ENCODE results near the gene RIOK2.
A peak's percentile ranks its signal among the peaks of the same experiment; 100 is the strongest.
"Not testable (repeated sequence)": the region's sequence is repeated elsewhere in the genome, so short reads cannot be mapped to it uniquely, and the experiment has no call there.

Gene RIOK2

GRCh38 chr5:97181856-97182545 is 1.0 kb downstream of the RIOK2 start:
- DNase-seq = no peak

GRCh38 chr5:97179457-97179856 is 3.6 kb downstream of the RIOK2 start:
- not testable (repeated sequence) for H3K27ac Mint-ChIP-seq; H3K4me3 Mint-ChIP-seq; H3K27me3 Mint-ChIP-seq (ENCODE audit: low read depth, poor library complexity); DNase-seq
- peaks cover 11% of the 10 kb centered on the region for H3K9me3 Mint-ChIP-seq
- peaks cover 26% of the 10 kb centered on the region for H3K4me1 Mint-ChIP-seq
- H3K36me3 Mint-ChIP-seq (ENCODE audit: low read depth) = peaks cover 58% of the 10 kb centered on the region

More at GRCh38 chr5:97181856-97182545, 1.0 kb downstream of the RIOK2 start:
- H3K9me3 Mint-ChIP-seq = peaks cover 18% of the 10 kb centered on the region
- peak overlapping the region; percentile 100 for H3K27ac Mint-ChIP-seq
- H3K27me3 Mint-ChIP-seq (ENCODE audit: low read depth, poor library complexity) = peaks cover 7% of the 10 kb centered on the region
- peaks cover 48% of the 10 kb centered on the region for H3K36me3 Mint-ChIP-seq (ENCODE audit: low read depth)
- H3K4me1 Mint-ChIP-seq = peaks cover 26% of the 10 kb centered on the region
- TF ChIP-seq CTCF (IDR thresholded peaks at IDR 0.05) = no peak
- H3K4me3 Mint-ChIP-seq = peak overlapping the region; percentile 97

GRCh38 chr5:97172227-97172626 is 10.8 kb downstream of the RIOK2 start:
- TF ChIP-seq CTCF (IDR thresholded peaks at IDR 0.05) = no peak
- H3K9me3 Mint-ChIP-seq = no peaks in the 10 kb centered on the region
- H3K27me3 Mint-ChIP-seq (ENCODE audit: low read depth, poor library complexity) = no peaks in the 10 kb centered on the region
- peaks cover 55% of the 10 kb centered on the region for H3K36me3 Mint-ChIP-seq (ENCODE audit: low read depth)
- H3K4me1 Mint-ChIP-seq = peaks cover 5% of the 10 kb centered on the region
- H3K4me3 Mint-ChIP-seq = no peak overlapping the region
- no peak for DNase-seq
- H3K27ac Mint-ChIP-seq = no peak overlapping the region

GRCh38 chr5:97171703-97172102 is 11.3 kb downstream of the RIOK2 start:
- Mint-ChIP-seq H3K9me3 (no peaks in the 10 kb centered on the region), H3K36me3 (ENCODE audit: low read depth) (peaks cover 50% of the 10 kb centered on the region), H3K27ac (no peak overlapping the region), H3K4me3 (no peak overlapping the region), H3K27me3 (ENCODE audit: low read depth, poor library complexity) (no peaks in the 10 kb centered on the region), H3K4me1 (peaks cover 5% of the 10 kb centered on the region)
- TF ChIP-seq CTCF (IDR thresholded peaks at IDR 0.05) = no peak
- no peak for DNase-seq

- Mint-ChIP-seq H3K4me1 (peaks cover 5% of the 10 kb centered on the region), H3K27ac (peak overlapping the region; percentile 26), H3K27me3 (ENCODE audit: low read depth, poor library complexity) (no peaks in the 10 kb centered on the region), H3K36me3 (ENCODE audit: low read depth) (peaks cover 44% of the 10 kb centered on the region), H3K4me3 (no peak overlapping the region), H3K9me3 (no peaks in the 10 kb centered on the region)
- DNase-seq = no peak
- no peak for TF ChIP-seq CTCF (IDR thresholded peaks at IDR 0.05)
Measured at GRCh38 chr5:97167435-97167834, 15.6 kb downstream of the RIOK2 start.

GRCh38 chr5:97165726-97166125 is 17.3 kb downstream of the RIOK2 start:
- no peaks in the 10 kb centered on the region for H3K9me3 Mint-ChIP-seq
- no peak for TF ChIP-seq CTCF (IDR thresholded peaks at IDR 0.05)
- peaks cover 5% of the 10 kb centered on the region for H3K4me1 Mint-ChIP-seq
- no peak overlapping the region for H3K27ac Mint-ChIP-seq
- H3K36me3 Mint-ChIP-seq (ENCODE audit: low read depth) = peaks cover 34% of the 10 kb centered on the region
- no peak overlapping the region for H3K4me3 Mint-ChIP-seq
- no peaks in the 10 kb centered on the region for H3K27me3 Mint-ChIP-seq (ENCODE audit: low read depth, poor library complexity)
- DNase-seq = no peak
